Hippocampal formation (tissue), 2 donors: ENCODE results near the gene SMAD3.
"Not testable (repeated sequence)": the region's sequence is repeated elsewhere in the genome, so short reads cannot be mapped to it uniquely, and the experiment has no call there.

Source experiments
- DNase-seq, 2 donors: peaks; one replicate each; lab custom pipeline; 2025; lab: John Stamatoyannopoulos, UW

The SMAD3 gene

DNA sequence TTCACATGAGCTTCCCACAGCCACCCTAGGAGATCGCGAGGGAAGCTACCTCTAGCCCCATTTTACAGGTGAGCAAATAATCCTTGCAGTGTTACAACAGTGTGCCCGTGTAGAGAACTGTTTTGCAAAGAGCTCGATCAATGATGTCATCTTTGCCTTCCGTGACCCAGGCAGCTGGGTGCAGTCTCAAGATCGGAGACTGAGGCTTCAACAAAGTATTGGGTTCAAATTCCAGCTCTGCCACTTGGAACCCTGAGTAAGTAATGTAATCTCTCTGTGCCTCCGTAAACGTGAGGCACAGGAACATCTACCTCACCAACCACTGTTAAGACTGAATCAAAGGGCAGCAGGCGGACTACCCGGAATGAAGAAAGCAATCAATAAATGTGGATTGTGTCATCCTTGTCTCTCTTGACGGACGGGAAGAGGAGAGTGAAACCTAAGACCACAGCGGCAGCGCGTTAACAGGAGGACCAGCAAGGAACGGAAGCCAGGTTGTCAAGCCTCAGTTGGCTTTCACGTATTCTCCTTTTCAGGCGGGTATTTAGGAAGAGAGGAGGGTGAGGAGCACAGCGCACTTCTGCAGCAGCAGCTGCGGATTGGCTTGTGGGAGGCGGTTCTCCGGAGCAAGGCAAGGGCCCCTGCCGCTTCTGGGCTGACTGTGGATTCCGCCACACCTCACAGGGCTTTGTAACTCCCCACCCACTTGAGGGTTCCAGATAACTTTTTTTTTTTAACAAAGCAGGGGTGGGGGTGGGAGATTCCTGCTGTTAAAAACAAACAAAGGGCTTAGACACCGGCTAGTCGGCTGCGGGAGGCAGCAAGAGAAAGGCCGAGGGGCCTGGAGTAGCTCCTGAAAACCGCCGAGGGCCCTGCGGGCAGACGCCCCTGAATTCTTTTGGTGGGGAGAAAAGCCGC is 1.5 kb upstream of the SMAD3 start:
- no peak for DNase-seq

GRCh38 chr15:67064607-67065530 is 533 bp upstream of the SMAD3 start:
- no peak for DNase-seq

GRCh38 chr15:67066041-67066958 is 898 bp downstream of the SMAD3 start:
- no peak for DNase-seq

DNA sequence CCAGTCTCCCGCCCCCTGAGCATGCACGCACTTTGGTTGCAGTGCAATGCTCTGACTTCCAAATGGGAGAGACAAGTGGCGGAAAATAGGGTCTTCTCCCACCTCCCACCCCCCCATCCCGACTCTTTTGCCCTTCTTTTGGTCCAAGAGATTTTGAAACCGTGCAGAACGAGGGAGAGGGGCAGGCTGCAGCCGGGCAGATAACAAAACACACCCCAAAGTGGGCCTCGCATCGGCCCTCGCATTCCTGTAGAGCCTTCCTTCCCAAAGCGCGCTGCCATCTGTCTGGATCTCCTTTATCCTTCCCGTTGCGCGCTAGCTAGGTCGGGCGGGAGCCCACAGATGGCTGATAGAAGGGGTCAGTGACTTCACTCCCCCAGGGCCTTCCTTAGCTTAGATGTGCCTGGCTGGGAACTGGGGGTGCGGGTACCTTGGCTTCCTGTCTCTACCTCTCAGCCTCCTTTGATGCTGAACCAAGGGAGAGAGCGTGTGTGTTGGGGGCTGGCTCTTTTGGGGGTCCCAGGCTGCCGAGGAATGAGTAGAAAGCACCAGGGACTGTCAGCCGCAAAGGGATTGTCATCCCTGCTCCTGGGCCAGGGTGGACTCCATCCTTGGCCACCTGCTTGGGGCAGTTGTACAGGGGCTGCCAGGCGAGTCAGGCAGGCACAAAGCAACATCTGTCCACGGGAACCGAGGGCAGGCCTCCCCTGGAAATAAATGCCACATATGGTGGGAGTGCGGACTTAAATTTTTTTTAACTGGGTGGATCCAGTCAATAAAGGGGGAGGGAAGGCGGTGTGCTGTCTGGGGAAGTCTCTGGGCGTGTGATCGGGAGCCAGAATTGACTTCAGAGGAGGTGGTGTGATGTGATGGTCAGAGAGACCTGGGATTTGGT is 1.8 kb downstream of the SMAD3 start:
- DNase-seq, result no peak

GRCh38 chr15:67067930-67068551 is 2.6 kb downstream of the SMAD3 start:
- DNase-seq, result no peak

DNA sequence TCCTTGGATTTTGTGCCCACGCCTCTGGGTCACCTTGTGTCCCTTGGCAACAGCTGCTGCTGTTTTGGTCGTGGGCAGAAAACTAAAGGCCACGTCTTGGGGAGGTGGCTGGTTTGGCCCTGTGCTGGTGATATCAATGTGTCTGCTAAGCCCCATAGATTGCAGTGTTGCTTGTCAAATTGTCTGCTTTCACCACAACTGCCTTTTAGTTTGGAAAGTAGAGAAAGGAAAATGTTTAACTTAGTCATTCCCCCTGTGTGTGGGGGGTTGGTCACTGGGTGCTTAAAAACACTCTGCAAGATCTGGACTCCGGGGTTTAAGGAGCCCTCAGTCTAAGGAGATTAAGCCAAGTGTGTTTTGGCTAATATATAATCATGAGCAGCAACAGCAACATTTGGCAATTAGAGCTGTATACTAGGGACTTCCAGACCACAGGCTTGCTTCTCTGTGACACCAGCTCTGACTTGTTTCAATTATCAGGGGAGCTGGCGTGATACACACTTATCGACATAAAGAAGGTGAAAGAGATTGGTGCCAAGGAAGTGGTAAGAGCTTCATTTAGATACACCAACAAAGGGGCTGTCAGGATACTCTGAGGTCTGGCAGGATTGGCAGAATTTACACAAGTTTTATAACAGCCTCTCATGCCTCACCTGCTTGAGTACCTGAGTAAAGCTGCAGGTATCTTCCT is 3.5 kb downstream of the SMAD3 start:
- DNase-seq, result no peak

- no peak for DNase-seq
Measured at GRCh38 chr15:67070150-67070549, 4.7 kb downstream of the SMAD3 start.

DNA sequence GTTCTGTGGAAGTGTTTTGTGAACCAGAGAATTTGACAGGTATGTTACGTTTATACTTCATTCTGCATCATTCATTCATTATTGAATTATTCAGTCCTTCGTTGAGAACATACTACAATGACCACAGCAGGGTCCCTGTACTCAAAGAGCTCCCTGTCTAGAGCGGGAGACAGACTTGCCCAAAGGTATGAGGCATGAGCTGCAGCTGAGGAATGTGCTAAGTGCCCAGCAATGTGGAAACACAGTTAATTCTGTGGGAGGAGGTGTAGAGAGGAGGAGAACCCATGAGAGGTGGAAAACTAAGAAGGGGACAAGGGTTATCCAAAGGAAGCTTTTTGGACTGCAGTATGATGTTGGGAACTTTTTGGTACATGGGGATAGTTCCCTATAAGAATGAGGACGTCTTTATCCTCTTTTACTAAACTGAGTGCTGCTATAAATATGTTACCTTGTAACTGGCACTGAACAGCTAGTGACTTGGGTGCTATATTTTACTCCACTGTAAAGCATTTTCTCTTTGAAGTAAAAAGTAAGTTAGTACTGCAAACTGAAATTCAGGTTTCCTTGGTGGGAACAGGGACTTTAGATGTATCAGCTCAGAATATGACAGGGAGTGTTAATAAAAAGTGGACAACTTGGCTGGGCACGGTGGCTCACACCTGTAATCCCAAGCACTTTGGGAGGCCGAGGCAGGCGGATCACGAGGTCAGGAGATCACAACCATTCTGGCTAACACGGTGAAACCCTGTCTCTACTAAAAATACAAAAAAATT is 5.7 kb downstream of the SMAD3 start:
- DNase-seq, result no peak

- no peak for DNase-seq
Measured at GRCh38 chr15:67072442-67072841, 7.0 kb downstream of the SMAD3 start.

- DNase-seq, result no peak
Measured at GRCh38 chr15:67072958-67073357, 7.6 kb downstream of the SMAD3 start.

- no peak for DNase-seq
Measured at GRCh38 chr15:67074886-67075229, 9.5 kb downstream of the SMAD3 start.

DNA sequence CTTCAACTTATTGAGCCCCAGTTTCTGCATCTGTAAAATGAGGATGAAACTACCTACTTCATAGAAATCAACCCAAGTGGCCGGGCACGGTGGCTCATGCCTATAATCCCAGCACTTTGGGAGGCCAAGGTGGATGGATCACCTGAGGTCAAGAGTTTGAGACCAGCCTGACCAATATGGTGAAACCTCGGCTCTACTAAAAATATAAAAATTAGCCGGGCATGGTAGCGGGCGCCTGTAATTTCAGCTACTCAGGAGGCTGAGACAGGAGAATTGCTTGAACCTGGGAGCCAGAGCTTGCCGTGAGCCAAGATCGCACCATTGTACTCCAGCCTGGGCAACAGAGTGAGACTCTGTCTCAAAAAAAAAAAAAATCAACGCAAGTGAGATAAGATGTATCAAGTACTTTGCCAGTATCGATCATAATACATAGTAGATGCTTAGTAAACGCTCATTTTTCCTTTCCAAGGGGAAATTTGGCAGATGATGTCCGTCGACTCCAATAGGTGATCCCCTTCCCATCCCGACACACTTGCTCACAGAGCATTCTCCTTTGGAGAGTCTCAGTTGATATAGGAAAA is 10.2 kb downstream of the SMAD3 start:
- DNase-seq, result not testable (repeated sequence)

DNA sequence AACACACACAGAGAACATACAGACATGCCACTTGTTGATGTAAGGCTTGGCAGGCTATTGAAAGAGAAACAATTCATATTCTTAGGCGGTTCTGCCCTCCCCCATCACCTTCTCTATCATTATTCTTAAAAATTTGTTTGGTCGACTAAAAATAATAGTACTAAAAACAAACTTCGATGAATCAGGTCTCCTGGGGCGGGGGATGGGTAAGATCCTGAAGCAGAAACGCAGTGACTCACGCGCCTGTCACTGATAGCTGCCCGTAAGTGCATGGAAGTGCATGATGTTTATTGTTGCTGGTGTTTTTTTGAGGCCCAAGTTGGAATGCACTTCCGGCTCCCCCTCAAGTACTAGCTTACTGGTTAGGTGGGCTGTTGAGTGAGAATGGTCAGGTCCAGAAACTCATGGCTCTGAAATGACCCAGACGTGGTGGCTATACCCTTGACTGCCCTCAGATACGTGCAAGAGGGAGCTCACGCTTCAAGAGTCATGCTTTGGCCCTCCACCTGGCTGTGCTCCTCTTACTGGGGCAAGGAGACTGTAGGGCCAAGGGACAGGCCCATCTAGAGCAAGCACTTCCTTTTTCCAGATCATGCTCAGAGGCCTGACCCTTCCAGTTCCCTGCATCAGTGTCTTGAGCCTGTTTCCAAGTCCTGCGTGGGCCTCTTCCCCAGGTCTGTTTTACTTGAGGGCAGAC is 10.9 kb downstream of the SMAD3 start:
- no peak for DNase-seq

DNA sequence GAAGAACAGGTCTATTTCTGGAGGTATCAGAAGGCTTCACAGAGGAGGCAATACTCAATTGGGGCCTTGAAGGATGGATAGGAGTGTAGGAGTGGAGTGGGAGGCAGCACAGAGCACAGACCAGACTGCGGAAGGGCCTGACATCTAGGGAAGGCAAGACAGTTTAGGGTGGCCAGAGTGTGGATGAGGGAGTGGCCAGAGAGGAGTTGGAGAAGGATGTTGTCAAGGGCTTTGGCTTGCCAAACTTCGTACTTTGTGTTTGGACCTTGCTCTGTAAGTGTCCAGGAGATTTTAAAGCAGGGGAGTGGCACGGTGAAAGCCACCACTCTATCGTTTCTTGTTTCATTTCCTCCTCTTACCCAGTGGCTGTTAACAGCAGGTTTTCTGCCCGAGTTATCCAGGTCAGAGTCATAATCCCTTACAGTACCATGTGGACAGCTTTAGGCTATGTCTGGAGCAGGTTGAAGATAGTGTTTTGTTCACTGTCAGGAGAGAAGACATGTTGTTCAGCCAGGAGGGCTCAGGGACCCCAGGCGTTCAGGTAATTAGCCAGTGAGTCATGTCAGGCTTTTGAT is 12.3 kb downstream of the SMAD3 start:
- DNase-seq, result no peak

- DNase-seq, result no peak
Measured at GRCh38 chr15:67079361-67079760, 14.0 kb downstream of the SMAD3 start.

- no peak for DNase-seq
Measured at GRCh38 chr15:67080118-67080899, 14.9 kb downstream of the SMAD3 start.
